Motor neuron (in vitro differentiated cells): Measurements from ENCODE around the gene IGDCC3. TPM values are rescaled to one million over a fixed set of nuclear protein-coding genes. Genes with fewer than 3 reads are reported as not detected.
A peak's percentile ranks its signal among the peaks of the same experiment; 100 is the strongest.

Experiments used
- ATAC-seq, 8 experiments: fragments of 200-7000 bp; cut with Tn5 transposase; replicated peaks in 6 of 8; 2 replicates each; pipeline ENCODE4 v1.8.0; 2021; ENCODE audit warnings: mild to moderate bottlenecking in 8 of 8, moderate library complexity in 8 of 8
- H3K27ac ChIP-seq, 2 donors: fragments of 250-450 bp; sonication (Bioruptor Pico); 2 replicates each; pipeline ENCODE4 v1.9.0; 2021; ENCODE audit warnings: antibody characterized with exemption in 2 of 2, mild to moderate bottlenecking in 2 of 2, moderate library complexity in 1 of 2
- H3K4me1 ChIP-seq, 2 donors: fragments of 250-450 bp; sonication (Bioruptor Pico); replicated peaks in 1 of 2; 2 replicates each; pipeline ENCODE4 v1.6.1; 2021; ENCODE audit warnings: antibody characterized with exemption in 2 of 2, mild to moderate bottlenecking in 2 of 2, moderate library complexity in 1 of 2
- H3K4me3 ChIP-seq, 5 donors: fragments of 250-450 bp; sonication (Bioruptor Pico); 2 replicates each; pipeline ENCODE4 v1.9.0; 2021; ENCODE audit warnings: antibody characterized with exemption in 5 of 5, mild to moderate bottlenecking in 5 of 5, moderate library complexity in 4 of 5
- WGBS, 10 experiments: fragments of 450-650 bp; shearing (Covaris generic); methylation state at CpG; one replicate each; pipeline ENCODE4 v1.0.0; 2022; 5-methylcytosine and 5-hydroxymethylcytosine counted together
- in situ Hi-C, 9 experiments: fragments of 400-800 bp; cut with MboI; loops; one replicate each; pipeline ENCODE4 v1.15.0; 2021; ENCODE audit warnings: low sequenced_read_pairs in 9 of 9, low pct_unique_long_range_greater_than_20kb in 2 of 9; ENCODE audit not compliant: unreplicated experiment in 9 of 9
- total RNA-seq, 8 experiments: library from RNA; unstranded; fragments of 300-600 nt; gene quantifications; 2 replicates each; pipeline versions ENCODE4 v1.2.3 to v1.2.4, GENCODE V29; 2022

IGDCC3 gene
- total RNA-seq, 8 experiments from 2014 or later: 0.15 to 189 (median 10.9) TPM

DNA sequence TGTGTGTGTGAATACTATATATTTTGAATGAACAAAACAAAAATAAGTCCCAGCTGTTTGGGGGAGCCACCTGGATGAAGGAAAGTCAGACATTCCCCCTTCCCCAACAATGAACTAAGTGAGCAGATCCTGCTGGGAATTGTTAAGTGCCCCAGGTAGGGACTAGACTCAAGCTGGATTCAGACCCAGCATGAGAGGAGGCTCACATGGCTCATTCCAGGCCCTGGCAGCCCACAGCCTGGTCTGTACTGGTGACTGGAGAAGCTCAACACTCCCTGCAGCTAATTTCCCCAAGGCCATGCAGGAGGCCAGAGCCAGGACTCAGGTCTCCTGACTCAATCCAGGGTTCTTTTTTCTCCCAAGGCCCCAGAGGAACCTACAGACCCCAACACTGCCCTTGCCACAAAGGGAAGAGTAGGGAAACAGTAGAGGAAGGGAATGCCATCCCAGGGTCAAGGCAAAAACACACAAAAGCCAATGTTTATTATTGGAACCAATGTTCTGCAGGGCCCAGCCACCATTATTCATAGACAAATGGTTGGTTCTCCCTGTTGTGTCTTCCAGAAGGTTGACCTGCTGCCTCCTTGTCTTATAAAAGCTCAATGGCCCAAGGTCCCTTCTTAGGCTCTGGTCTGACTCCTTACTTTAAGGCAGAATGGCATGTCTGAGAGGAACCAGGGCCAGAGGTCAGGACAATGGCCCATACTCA is 35.4 kb upstream of the IGDCC3 start:
- no peak for ATAC-seq
- Histone ChIP-seq H3K4me3 (no peak overlapping the region), H3K27ac (no peak overlapping the region), H3K4me1 (peaks cover 38 to 41% of the 10 kb centered on the region in 2 donors)
- in situ Hi-C loops: no loop called here

DNA sequence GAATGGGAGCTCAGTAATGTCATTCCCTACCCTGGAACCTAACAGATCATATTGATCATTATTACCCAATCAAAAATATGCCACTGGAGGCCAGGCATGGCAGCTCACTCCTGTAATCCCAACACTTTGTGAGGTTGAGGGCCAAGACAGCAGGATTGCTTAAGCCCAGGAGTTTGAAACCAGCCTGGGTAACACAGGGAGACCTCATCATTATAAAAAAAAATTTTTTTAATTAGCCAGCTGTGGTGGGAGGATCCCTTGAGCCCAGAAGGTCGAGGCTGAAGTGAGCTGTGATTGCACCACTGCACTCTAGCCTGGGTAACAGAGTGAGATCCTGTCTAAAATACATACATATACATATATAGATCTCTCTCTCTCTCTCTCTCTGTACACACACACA is 34.8 kb upstream of the IGDCC3 start:
- Histone ChIP-seq H3K4me1 (peaks cover 38 to 39% of the 10 kb centered on the region in 2 donors), H3K27ac (no peak overlapping the region), H3K4me3 (no peak overlapping the region)
- in situ Hi-C loops: no loop called here
- WGBS, 10 experiments: 0 to 80% (median 29%) methylated on average over 1 of the region's 1 CpG; no CpG with 5 or more reads in 3 of the 10 experiments
- ATAC-seq: no peak

DNA sequence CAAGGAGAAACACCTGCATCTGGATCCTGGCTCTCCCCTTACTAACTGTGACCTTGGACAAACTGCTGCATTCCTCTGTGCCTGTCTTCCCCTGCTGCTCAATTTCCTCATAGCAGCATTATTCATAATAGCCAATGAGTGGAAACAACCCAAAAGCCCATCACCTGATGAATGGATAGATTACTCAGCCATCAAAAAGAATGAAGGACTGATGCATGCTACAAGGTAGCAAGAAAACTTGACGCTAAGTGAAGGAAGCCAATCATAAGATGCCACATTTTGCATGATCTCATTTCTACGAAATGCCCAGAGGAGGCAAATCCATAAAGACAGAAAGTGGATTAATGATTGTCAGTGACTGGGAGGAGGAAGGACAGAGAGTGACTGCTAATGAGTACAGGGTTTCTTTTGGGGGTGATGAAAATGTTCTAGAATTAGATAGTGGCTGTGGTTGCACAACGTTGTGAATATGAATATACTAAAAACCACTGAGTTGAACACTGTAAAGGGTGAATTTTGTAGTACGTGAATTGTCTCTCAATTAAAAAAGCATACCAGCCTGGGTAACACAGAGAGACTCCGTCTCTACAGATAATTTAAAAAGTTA is 33.8 kb upstream of the IGDCC3 start:
- no peak for ATAC-seq
- in situ Hi-C loops: no loop called here
- Histone ChIP-seq H3K4me1 (peaks cover 28 to 30% of the 10 kb centered on the region in 2 donors), H3K27ac (no peak overlapping the region), H3K4me3 (no peak overlapping the region)
- 33 to 83% (median 65%) methylated on average over 1 to 5 of the region's 5 CpGs for WGBS, 10 experiments

DNA sequence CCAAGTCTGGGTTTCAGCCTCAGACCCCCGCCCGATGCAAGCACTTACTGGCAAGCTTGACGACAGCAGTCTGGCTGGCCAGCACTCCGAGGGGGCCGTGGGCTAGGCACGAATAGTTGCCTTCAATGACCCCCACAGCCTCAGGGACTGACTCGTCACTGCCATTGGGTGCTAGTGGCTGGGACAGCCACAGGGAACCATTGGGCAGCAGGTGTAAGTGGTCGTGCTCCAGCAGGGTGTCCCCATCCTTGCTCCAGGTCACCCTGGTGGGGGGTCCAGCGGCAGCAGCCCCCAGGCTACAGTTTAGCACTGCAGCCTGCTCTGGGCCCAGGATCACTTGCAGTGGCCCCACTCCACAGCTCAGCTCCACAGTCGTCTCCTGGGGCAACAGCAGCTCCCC is 33.2 kb upstream of the IGDCC3 start:
- in situ Hi-C loops: no loop called here
- no peak overlapping the region for H3K27ac ChIP-seq
- no peak for ATAC-seq

DNA sequence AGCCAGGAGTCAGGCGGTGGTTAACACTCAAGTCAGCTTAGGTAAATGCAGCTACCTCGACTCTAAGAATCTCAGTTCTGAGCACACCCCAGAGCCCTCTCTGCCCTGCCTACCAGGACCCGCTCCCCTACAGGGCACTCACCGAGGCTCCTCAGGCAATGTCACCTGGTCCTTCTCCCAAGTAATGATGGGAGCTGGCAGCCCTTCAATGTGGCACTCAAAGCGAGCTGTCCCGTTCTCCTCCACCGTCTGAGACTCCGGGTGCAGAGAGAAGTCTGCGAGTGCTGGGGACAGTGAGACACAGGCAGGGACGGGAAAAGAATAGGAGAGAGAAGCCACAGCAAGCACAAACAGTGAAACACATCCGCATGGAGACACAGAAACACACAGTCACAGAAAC is 32.2 kb upstream of the IGDCC3 start:
- ATAC-seq: no peak
- Histone ChIP-seq H3K27ac (no peak overlapping the region), H3K4me3 (no peak overlapping the region), H3K4me1 (peaks cover 17 to 22% of the 10 kb centered on the region in 2 donors)
- 40 to 93% (median 83%) methylated on average over 1 to 3 of the region's 11 CpGs; no CpG with 5 or more reads in 5 of the 10 experiments for WGBS, 10 experiments
- in situ Hi-C loops: no loop called here

More for the DNA sequence above, 33.2 kb upstream of the IGDCC3 start:
- 80 to 100% methylated on average over 1 to 3 of the region's 10 CpGs; no CpG with 5 or more reads in 8 of the 10 experiments for WGBS, 10 experiments
- Histone ChIP-seq H3K4me3 (no peak overlapping the region), H3K4me1 (peaks cover 25 to 26% of the 10 kb centered on the region in 2 donors)

DNA sequence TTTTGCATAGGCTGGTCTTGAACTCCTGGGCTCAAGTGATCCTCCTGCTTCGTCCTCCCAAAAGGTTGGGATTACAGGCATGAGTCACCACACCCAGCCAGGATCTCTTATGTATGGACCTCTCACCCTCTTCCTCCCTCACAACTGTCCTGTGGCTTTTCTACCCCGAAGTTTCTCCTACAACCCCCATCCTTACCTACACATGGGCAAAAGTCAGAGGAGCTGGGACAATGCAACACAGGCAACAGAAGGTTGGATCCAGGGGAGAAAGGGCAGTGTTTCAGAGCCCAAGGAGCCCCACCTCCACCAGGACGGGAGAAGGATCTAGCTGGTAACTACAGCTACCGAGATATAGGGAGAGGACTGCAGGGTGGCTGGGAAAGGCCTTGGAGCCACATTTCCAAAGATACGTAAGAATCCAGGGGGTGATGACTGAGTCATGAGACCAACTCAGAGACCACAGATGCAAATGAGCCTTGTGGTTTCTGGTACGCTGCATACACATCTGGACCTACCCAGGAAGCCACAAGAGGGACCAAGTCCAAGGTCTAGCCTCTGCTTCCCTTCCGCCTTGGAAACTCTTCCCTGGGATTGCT is 31.3 kb upstream of the IGDCC3 start:
- H3K27ac ChIP-seq: no peak overlapping the region
- peak in 4 of 8 experiments; percentile 13 to 94 (median 80) for ATAC-seq
- 0 to 100% (median 97%) methylated on average over 1 to 5 of the region's 7 CpGs; no CpG with 5 or more reads in 3 of the 10 experiments for WGBS, 10 experiments
- H3K4me1 ChIP-seq: peaks cover 10 to 16% of the 10 kb centered on the region in 2 donors
- in situ Hi-C loops: no loop called here
- no peak overlapping the region for H3K4me3 ChIP-seq

DNA sequence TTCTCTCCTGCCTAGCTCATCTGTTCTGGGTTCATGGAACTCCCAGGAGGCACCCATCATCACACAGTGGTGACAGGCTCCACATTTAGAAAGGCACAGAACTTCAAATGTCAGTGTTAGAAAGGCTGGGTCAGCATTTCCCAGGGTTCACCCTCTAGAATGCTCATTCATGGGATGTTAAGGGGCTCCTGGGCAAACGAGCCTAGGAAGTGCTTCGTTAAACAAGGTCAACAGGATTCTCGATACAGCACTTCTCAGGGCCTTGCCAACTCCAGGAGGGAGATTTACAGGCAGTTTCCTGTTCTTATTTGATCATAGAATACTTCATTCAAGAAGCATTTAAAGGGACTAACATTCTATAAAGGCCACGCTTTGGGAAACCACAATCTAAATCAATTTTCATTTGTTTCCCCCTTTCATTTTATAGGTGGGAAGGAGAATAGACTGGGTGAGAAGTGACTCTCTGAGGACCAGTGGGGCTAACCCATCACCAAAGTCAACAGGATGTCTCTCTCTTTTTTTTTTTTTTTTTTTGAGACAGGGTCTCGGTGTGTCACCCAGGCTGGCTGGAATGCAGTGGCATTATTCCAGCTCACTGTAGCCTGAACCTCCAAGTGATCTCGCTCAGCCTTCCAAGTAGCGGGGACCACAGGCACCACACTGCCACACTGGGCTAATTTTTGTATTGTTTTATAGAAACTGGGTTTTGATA is 30.7 kb upstream of the IGDCC3 start:
- Histone ChIP-seq H3K27ac (no peak overlapping the region), H3K4me3 (no peak overlapping the region), H3K4me1 (peaks cover 14 to 16% of the 10 kb centered on the region in 2 donors)
- 56 to 93% (median 81%) methylated on average over 1 to 7 of the region's 7 CpGs; no CpG with 5 or more reads in 2 of the 10 experiments for WGBS, 10 experiments
- in situ Hi-C loops: no loop called here
- no peak for ATAC-seq

DNA sequence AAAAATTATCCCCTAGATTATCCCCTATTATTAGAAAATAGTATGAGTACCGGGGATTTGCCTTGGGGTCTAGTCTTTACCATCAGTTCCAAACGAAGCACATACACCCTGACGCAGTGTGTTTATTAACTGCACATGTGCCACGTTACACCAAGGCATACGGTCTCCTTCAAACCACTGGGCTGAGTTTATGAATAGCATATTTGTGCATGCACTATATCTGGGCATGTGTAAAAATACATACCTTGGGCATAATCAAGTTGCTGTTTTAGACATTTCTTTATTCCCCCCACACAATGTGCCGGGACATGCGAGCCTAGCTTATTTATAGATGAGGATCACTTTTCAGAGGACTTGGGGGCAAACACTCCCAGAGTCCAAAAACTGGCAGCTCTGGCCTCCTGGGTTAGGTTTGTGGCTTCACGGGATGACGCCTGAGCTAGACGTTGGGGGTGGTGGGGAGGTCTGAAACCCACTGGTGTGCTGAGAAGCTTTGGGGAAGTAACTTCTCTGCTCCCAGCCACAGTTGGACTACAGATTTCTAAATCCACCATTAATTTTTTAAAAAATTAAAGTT is 28.7 kb upstream of the IGDCC3 start:
- Histone ChIP-seq H3K27ac (no peak overlapping the region), H3K4me1 (peaks cover 8 to 13% of the 10 kb centered on the region in 2 donors), H3K4me3 (no peak overlapping the region)
- 60 to 96% (median 86%) methylated on average over 1 to 10 of the region's 10 CpGs for WGBS, 10 experiments
- no peak for ATAC-seq
- in situ Hi-C loops: no loop called here

DNA sequence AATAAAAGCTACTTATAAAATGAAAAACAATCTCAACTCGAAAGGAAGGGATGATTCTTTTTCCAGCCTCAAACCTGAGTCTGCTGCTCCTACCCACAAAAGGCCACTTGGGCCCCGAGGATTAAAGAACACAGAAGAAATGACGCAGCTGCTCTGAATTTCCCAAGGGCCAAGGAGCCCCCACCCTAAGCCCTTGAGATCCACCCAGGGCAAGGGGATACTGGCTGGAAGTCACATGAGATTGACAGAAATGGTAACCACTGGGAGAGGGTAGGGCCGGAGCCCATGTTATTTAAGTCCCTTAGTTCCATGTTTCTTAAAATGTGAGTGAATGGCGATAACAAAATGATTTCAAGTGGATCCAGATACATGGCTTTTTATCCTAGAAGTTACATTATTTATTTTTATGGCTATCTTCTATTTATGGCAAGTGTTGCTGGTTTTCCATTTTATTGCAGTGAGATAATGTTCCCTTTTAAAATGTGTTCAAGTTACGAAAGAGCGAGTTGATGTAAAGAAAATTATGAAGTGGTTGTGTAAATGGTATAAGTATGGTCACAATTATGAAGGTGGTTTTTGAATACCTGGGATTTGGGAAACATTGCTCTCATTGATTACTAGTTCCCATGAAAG is 28.1 kb upstream of the IGDCC3 start:
- Histone ChIP-seq H3K4me3 (no peak overlapping the region), H3K27ac (no peak overlapping the region), H3K4me1 (peaks cover 8 to 13% of the 10 kb centered on the region in 2 donors)
- 67 to 94% (median 85%) methylated on average over 3 to 7 of the region's 7 CpGs; no CpG with 5 or more reads in 1 of the 10 experiments for WGBS, 10 experiments
- no peak for ATAC-seq
- in situ Hi-C loops: no loop called here

DNA sequence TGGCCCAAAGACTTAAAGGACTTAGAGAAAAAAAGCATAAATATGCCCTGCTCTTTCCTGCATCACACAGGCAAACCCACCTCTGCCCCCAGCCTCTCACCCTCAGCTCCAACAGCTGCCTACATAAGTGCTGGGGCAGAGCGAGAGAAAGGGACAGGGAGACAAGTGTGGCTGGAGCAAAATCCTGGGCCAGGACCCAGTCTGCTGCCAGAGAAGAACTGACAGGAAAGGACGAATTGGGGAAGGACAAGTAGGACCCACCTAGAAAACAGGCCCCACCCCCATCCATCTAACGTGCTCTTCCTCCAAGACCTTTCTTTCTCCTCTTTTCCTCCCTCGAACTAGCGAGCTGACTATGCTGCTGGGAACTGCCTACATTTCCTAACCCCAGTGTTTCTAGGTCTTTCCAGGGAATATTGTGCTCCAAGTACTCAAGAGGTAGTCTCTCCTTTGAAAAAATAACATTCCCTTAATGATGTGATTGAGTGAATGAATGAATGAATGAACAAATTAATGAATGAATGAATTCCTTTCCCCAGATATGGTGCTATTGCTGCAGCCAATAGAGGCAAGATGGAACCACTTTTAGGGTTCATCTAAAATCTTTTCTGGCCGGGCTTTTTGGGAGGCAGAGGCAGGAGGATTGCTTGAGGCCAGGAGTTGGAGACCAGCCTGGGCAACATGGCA is 26.5 kb upstream of the IGDCC3 start:
- in situ Hi-C loops: no loop called here
- 63 to 100% (median 79%) methylated on average over 1 to 4 of the region's 6 CpGs; no CpG with 5 or more reads in 2 of the 10 experiments for WGBS, 10 experiments
- H3K27ac ChIP-seq: no peak overlapping the region
- H3K4me1 ChIP-seq: peaks cover 8 to 14% of the 10 kb centered on the region in 2 donors
- no peak for ATAC-seq
- H3K4me3 ChIP-seq: no peak overlapping the region

DNA sequence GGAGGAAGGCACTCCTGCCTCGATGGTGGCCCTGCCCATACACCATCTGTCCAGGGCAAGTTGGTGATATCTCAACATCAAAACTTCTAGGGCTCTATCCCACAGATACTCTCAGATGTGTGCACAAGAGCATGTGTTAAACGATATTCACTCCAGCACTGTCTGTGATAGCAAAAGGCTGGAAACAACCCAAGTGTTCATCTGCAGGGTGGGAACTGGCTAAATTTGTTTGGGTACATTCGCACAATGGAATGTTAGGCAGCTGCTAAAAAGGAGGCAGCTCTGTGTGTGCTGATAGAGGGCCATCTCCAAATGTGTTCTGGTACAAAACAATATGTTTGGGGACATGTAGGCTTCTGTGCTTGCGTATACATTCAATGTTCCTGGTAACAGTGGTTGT is 25.2 kb upstream of the IGDCC3 start:
- no peak for ATAC-seq
- WGBS, 10 experiments: 80 to 100% (median 100%) methylated on average over 1 to 2 of the region's 4 CpGs; no CpG with 5 or more reads in 7 of the 10 experiments

More for the DNA sequence above, 25.2 kb upstream of the IGDCC3 start:
- H3K4me3 ChIP-seq: no peak overlapping the region
- peaks cover 8 to 14% of the 10 kb centered on the region in 2 donors for H3K4me1 ChIP-seq
- H3K27ac ChIP-seq: no peak overlapping the region
- in situ Hi-C loops: no loop called here
